ENCODE measurements around the gene KIAA1958. TPM values are rescaled to one million over a fixed set of nuclear protein-coding genes. Genes with fewer than 3 reads are reported as not detected.
"Not testable (repeated sequence)": the region's sequence is repeated elsewhere in the genome, so short reads cannot be mapped to it uniquely, and the experiment has no call there.

KIAA1958 gene
- total and polyA plus RNA-seq, 9 donors: 5.7 to 40.3 (median 24.1) TPM

DNA sequence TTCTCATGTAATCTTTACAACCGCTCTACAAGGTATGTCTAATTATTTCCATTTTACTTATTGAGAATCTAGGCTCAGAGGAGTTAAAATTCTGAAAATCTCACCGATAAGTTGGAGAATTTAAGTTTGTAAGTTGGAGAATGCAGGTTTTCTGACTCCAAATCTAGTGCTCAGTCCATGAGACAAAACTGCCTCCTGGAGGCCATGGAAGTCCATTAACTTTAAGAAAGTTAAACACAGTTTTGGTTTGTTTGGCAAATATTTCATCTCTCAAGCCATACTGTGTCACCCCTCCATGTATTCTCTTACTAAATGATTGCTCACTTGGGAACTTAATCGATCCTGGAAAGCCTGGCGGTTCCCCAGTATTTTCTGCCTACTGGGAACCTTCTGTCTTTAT, 178.7 kb downstream of the KIAA1958 start:
- intact Hi-C loops (cut with DNase I): no loop called here
- 70 to 86% (median 75%) methylated on average over 4 of the region's 4 CpGs for WGBS, 3 donors
- TF ChIP-seq CTCF (IDR thresholded peaks at IDR 0.05) (no peak), EP300 (IDR thresholded peaks at IDR 0.05) (no peak), POLR2A (IDR thresholded peaks at IDR 0.05) (no peak)
- no peak overlapping the region for H3K27ac ChIP-seq
- no peaks in the 10 kb centered on the region for H3K9me3 ChIP-seq
- no peaks in the 10 kb centered on the region for H3K36me3 ChIP-seq
- H3K4me3 ChIP-seq: no peak overlapping the region
- H3K27me3 ChIP-seq: no peaks in the 10 kb centered on the region
- DNase-seq: no peak
- peaks cover 2% of the 10 kb centered on the region for H3K4me1 ChIP-seq (ENCODE audit: insufficient read depth)

DNA sequence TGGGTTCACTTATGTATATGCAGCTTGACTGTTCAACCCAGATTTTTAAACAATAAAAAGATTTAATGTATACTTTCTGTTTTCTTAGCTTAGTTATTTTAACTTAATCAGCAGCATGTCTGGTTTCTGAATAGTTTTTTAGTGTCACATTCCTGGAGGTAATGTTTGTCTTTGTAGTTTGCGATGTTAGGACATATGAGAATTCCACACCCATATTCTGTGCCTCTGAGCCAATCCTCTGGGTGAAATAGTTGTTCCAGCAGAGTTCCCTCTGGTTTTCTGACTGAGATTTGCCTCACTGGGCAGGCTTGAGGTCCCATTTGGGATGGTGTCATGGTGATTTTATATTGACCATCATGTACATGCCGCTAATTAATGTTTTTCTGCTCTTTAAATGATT, 182.7 kb downstream of the KIAA1958 start:
- no peaks in the 10 kb centered on the region for H3K9me3 ChIP-seq
- no peaks in the 10 kb centered on the region for H3K36me3 ChIP-seq
- DNase-seq: no peak
- WGBS, 3 donors: 54 to 69% (median 56%) methylated on average over 2 of the region's 2 CpGs
- H3K27ac ChIP-seq: peak overlapping the region in 1 of 2 donors; percentile 52
- H3K4me1 ChIP-seq (ENCODE audit: insufficient read depth): peaks cover 9% of the 10 kb centered on the region
- H3K4me3 ChIP-seq: no peak overlapping the region
- no peak for TF ChIP-seq EP300 (IDR thresholded peaks at IDR 0.05)
- TF ChIP-seq POLR2A (IDR thresholded peaks at IDR 0.05): no peak
- no peak for TF ChIP-seq CTCF (IDR thresholded peaks at IDR 0.05)
- no peaks in the 10 kb centered on the region for H3K27me3 ChIP-seq
- intact Hi-C loops (cut with DNase I): no loop called here

DNA sequence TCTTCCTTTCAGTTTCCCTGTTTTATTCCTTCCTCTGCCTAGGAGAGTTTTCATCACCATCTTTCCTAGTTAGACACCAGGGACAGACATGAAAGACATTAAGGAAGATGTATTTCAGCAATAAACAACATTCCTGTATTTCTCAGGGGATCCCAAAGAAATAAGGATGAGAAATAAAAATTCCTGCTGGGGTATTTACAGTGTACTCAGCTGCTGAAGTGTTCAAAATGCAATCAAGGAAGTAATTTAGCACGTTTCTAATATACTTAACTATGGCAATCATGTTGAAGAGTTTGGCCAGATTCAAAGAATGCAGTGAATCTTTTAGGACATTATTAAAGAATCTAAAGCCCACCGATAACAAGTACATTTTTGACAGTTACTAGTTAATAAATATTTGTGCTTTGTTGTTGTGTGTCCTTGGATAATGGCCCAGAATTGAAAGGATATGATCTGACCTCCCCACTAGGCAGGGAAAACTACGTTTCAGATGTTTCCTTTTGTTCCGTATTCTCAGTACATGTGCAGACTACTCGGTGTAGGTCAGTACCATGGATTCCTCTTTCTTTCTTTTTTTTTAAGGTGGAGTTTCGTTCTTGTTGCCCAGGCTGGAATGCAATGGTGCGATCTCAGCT, 184.5 kb downstream of the KIAA1958 start:
- TF ChIP-seq CTCF (IDR thresholded peaks at IDR 0.05): no peak
- no peak for TF ChIP-seq EP300 (IDR thresholded peaks at IDR 0.05)
- no peak for TF ChIP-seq POLR2A (IDR thresholded peaks at IDR 0.05)
- WGBS, 3 donors: 4 to 22% (median 12%) methylated on average over 7 of the region's 7 CpGs
- H3K4me3 ChIP-seq: no peak overlapping the region
- DNase-seq: no peak
- no peaks in the 10 kb centered on the region for H3K9me3 ChIP-seq
- no peaks in the 10 kb centered on the region for H3K36me3 ChIP-seq
- intact Hi-C loops (cut with DNase I): no loop called here
- H3K27ac ChIP-seq: peak overlapping the region in 1 of 2 donors; percentile 20
- H3K4me1 ChIP-seq (ENCODE audit: insufficient read depth): peaks cover 9% of the 10 kb centered on the region
- no peaks in the 10 kb centered on the region for H3K27me3 ChIP-seq

DNA sequence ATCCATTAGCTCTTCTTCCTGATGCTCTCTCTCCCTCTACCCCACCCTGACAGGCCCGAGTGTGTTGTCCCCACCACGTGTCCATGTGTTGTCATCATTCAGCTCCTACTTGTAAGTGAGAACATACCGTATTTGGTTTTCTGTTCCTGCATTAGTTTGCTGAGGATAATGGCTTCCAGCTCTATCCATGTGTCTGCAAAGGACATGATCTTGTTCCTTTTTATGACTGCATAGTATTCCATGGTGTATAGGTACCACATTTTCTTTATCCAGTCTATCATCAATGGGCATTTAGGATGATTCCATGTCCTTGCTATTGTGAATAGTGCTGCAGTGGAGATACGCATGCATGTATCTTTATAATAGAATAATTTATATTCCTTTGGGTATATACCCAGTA, 186.6 kb downstream of the KIAA1958 start:
- DNase-seq; H3K4me3 ChIP-seq; H3K4me1 ChIP-seq (ENCODE audit: insufficient read depth); H3K27me3 ChIP-seq; H3K36me3 ChIP-seq; H3K9me3 ChIP-seq; H3K27ac ChIP-seq; intact Hi-C loops (cut with DNase I): not testable (repeated sequence)
- WGBS, 3 donors: 96 to 99% (median 96%) methylated on average over 4 of the region's 4 CpGs

DNA sequence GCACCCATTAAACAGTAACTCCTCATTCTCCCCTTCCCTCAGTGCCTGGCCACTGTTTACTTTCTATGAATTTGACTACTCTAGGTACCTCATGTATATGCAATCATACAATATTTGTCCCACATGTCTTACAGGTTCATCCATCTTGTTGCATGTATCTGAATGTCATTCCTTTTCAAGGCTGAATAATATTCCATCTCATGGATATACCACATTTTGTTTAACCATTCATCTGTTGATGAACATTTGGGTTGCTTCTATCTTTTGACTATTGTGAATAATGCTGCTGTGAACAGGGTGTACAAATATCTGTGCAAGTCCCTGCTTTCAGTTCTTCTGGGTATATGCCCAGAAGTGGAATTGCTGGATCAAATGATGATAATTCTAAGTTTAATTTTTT, 190.4 kb downstream of the KIAA1958 start:
- no peaks in the 10 kb centered on the region for H3K36me3 ChIP-seq
- H3K4me3 ChIP-seq: no peak overlapping the region
- no peak for DNase-seq
- H3K27me3 ChIP-seq: no peaks in the 10 kb centered on the region
- intact Hi-C loops (cut with DNase I): no loop called here
- H3K27ac ChIP-seq: no peak overlapping the region
- TF ChIP-seq CTCF (IDR thresholded peaks at IDR 0.05) (no peak), POLR2A (IDR thresholded peaks at IDR 0.05) (no peak), EP300 (IDR thresholded peaks at IDR 0.05) (no peak)
- no peaks in the 10 kb centered on the region for H3K9me3 ChIP-seq
- no peaks in the 10 kb centered on the region for H3K4me1 ChIP-seq (ENCODE audit: insufficient read depth)
